HG03066 (cell line): Measurements from ENCODE around the gene C10orf105.

Experiments used
- ATAC-seq: cut with Tn5 transposase; IDR thresholded peaks from one replicate; pipeline ENCODE4 v1.9.1; 2021; ENCODE audit warnings: low read depth; ENCODE audit not compliant: unreplicated experiment

C10orf105 gene

GRCh38 chr10:71684356-71685173 lies 35.0 kb downstream of the C10orf105 start:
- no peak for ATAC-seq

DNA sequence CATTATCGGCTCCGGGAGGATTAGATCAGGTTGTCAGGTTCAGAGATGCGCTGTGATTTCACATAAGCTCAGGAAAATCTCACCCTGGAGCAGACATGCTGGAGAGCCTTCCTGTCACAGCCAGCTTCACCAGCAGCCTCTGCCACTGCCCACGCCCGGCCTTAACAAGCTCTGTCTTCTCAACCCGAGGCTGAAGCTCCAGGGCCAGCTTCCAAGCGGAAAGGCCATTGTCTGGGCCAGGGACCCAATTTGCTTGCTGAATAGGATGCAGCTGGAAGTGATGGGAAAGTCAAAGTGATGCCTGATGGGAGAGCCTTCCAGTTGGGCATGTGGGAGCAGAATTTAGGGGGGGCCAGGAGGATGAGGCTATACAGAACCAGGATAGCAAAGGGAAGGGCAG lies 36.3 kb downstream of the C10orf105 start:
- ATAC-seq = no peak

GRCh38 chr10:71681977-71682376 lies 37.6 kb downstream of the C10orf105 start:
- ATAC-seq = no peak

DNA sequence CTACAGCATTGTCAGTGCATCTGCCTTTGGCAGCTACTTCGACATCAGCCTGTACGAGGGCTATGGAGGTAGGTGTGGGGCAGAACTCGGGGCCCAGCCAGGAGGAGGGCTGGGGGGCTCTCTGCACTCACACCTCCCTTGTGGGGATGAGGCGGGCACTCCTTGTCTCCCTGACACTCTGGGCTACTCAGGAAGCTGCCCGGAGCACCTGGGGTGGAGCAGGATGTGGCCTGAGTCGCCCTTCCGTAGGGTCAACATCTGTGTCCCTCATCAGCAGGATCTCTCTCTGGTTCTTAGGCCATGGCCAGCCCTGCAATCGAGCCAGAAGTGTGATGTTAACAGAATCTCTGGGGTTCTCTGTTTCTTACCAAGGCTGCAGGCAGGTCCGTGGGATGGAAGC lies 40.2 kb downstream of the C10orf105 start:
- ATAC-seq = no peak

DNA sequence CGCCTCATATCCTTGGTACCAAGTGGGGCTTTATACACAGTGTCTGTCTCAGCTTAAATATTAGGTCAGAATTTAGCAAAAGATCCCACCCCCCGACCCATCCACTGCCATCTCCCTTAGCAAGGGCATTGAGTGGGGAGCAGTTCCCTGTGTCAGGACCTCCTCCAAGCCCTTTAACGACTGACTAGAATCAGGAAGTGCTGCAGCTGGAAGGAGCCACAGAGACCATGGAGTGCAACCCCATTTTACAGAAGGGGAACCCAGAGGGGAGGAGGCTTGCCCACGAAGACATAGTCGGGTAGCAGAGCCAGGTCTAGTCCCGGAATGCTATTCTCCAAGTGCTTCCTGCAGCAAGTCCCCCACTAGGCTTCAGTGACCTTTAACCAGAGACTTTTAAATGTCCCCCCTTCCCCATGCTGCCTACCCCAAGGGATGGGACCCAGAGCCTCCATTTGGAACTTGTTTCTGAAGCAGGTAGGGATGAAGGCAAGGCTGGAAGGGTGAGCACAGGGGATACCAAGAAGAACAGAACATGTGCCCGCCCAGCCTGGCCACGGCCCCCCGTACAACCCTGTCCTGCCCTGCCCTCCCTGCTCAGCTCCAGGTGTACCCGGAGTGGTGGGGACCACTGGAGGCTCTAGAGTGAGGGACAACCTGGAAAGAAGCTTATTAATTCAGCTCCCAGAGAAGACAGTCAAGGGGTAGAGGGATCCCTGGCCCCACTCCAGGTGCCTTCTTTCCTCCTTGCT lies 41.3 kb downstream of the C10orf105 start:
- no peak for ATAC-seq

DNA sequence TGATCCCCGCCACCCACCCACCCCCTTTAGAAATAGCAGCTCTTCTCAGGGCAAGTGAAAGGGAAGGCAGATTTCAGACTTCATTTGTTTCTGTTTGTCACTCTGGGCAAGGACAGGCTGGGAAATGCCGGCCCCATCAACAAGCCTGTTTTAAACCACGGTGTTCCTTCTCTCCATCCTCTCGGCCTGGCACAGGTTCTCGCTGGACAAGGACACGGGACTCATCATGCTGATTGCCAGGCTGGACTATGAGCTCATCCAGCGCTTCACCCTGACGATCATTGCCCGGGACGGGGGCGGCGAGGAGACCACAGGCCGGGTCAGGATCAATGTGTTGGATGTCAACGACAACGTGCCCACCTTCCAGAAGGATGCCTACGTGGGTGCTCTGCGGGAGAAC lies 42.3 kb downstream of the C10orf105 start:
- no peak for ATAC-seq

DNA sequence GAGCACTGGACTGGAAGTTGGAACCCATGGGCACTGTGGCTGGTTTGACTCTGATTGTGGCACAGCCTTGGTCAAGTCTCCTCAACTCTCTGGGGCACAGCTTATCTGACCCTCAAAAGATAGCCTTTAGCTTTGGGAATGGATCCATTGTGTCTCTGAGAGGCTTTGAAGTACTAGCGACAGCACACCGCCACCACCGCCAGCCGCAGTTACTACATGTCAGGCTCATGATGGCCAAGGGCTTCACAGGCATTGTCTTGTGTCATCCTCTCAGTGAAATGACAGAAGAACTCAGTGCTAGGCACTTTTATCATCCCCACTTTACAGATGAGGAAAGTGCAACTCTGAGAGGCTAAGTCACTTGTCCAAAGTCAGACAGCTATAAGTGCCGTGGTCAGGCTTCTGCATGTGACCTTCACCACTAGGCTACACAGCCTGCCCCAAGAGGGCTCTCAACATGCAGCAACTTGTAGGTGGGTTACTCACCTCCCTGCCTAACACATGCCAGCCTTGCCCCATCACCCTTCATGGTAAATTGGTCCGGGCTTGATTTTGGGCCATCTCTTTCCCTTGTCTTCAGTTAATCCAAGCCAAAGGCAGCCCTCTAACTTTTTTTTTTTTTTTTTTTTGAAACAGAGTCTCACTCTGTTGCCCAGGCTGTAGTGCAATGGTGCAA lies 44.1 kb downstream of the C10orf105 start:
- no peak for ATAC-seq

DNA sequence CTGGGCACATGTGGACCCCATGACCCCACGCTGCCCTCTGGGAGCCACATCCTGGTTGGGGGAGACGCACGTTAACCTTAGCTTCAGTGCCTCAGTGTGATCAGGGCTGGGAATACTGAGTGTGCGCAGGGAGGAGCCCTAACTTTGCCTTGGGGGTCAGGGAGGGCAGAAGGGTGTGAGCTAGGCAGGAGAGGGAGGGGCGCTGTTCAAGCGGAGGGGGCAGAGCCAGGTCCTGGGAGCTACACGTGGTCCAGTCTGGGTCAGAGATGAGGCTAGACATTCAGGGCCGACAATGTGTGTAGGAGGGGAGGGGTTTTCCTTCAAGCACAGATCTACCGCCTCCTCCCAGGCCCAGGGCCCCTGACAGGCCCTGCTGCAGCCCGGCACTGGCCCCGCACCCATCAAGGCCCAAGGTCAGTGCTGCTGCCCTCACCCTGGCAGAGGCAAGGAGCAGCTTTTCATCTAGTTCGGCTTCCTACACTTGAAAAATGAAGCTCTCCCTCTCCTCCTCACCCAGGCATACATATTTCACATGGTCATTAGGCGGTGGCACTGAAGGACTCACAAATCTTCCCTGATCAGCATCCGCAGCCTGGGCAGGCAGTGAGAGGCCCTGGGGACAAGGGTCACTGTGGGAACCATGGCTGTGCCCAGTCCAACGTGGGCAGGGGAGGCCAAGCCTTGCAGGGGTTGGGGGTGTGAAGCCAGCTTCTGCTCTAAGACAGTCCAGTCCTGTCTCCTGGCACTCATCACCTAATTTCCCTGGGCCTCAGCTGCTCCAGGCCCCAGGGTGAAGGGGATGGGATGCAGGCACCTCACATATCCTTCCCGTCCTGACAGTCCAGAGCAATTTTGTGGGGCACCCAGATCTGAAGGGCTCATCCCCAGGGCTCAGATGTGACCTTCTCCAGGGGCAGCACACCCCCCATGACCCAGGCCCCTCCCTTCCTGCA lies 47.3 kb downstream of the C10orf105 start:
- no peak for ATAC-seq

DNA sequence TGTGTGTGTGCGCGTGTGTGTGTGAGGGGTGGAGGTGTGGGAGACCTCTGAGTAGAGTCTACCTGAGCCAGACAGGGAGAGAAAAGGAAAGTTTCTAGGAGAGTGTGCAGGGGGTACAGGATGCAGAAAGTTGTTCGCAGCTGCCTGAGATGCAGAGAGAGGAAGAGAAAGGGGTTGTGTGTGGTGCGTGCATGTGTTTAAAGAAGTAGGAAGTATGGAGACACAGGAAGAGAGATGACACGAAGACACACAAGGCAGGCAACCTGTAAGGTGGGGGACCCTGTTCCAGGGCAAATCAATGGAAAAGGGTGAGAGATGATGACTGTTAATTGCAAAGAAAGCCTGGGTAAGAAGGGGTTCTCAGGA lies 52.2 kb downstream of the C10orf105 start:
- no peak for ATAC-seq

- no peak for ATAC-seq
Observed at GRCh38 chr10:71666639-71667386, 52.8 kb downstream of the C10orf105 start.

- ATAC-seq = no peak
Observed at GRCh38 chr10:71665456-71665855, 54.1 kb downstream of the C10orf105 start.

- no peak for ATAC-seq
Observed at GRCh38 chr10:71664585-71664984, 55.0 kb downstream of the C10orf105 start.

GRCh38 chr10:71663311-71663710 lies 56.3 kb downstream of the C10orf105 start:
- no peak for ATAC-seq

DNA sequence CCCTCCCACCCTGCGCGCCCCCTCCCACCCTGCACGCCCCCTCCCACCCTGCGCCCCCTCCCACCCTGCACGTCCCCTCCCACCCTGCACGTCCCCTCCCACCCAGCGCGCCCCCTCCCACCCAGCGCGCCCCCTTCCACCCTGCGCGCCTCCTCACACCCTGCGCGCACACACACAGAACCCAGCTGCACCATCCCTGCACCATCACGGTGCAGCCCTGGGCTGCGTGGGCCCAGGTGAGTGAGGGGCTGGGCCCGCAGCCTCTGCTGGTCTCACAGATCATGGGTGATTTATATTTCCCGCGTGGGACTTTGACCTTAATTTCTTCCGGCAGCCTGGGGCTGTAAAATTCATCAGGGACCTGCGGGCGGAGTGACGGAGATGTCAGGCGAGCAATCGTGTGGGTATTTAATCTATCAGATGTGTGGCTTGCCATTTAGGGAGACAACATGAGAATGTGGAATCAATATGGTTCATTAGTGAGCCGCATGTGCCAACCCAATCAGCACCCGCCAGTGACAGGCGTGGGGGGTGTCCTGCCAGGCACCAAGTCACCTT lies 57.7 kb downstream of the C10orf105 start:
- no peak for ATAC-seq
